NB4 (cell line): ENCODE results near the gene KIF1A.
"Not testable (repeated sequence)": the region's sequence is repeated elsewhere in the genome, so short reads cannot be mapped to it uniquely, and the experiment has no call there.

Source experiments
- DNase-seq: peaks from one replicate; pipeline ENCODE4 v3.0.0; 2010; ENCODE audit warnings: low read depth
- H3K4me3 ChIP-seq: one replicate; pipeline ENCODE4 v1.5.1; 2011; ENCODE audit warnings: mild to moderate bottlenecking, low read depth, low read length, moderate library complexity
- CTCF ChIP-seq: IDR thresholded peaks from one replicate; pipeline ENCODE4 v1.5.1; 2012; ENCODE audit warnings: low read depth, low read length
- MAX ChIP-seq: IDR thresholded peaks from 2 replicates; pipeline ENCODE4 v1.6.1; 2011; ENCODE audit warnings: low read depth, low read length
- MYC ChIP-seq: IDR thresholded peaks from 2 replicates; pipeline ENCODE4 v1.6.1; 2011; ENCODE audit warnings: low read depth, low read length
- POLR2A ChIP-seq: IDR thresholded peaks from 2 replicates; pipeline ENCODE4 v1.6.1; 2011; ENCODE audit warnings: mild to moderate bottlenecking; ENCODE audit not compliant: insufficient read length; ENCODE audit errors: extremely low read depth

The KIF1A gene

GRCh38 chr2:240703417-240704341 lies 116.3 kb downstream of the KIF1A start:
- no peak overlapping the region for H3K4me3 ChIP-seq
- no peak for TF ChIP-seq MAX
- TF ChIP-seq MYC = no peak
- TF ChIP-seq CTCF = no peak
- no peak for TF ChIP-seq POLR2A
- DNase-seq = no peak

- no peak overlapping the region for H3K4me3 ChIP-seq
- no peak for DNase-seq
- TF ChIP-seq POLR2A (no peak), MAX (no peak), CTCF (no peak), MYC (no peak)
Observed at GRCh38 chr2:240702640-240703011, 117.4 kb downstream of the KIF1A start.

- no peak overlapping the region for H3K4me3 ChIP-seq
- TF ChIP-seq POLR2A (no peak), MAX (no peak), CTCF (no peak), MYC (no peak)
- no peak for DNase-seq
Observed at GRCh38 chr2:240701736-240702639, 118.0 kb downstream of the KIF1A start.

- H3K4me3 ChIP-seq = no peak overlapping the region
- no peak for TF ChIP-seq POLR2A
- TF ChIP-seq MYC = no peak
- TF ChIP-seq CTCF = no peak
- no peak for TF ChIP-seq MAX
- no peak for DNase-seq
Observed at GRCh38 chr2:240701091-240701735, 118.8 kb downstream of the KIF1A start.

- not testable (repeated sequence) for DNase-seq
Observed at GRCh38 chr2:240700616-240701015, 119.4 kb downstream of the KIF1A start.

GRCh38 chr2:240699835-240700234 lies 120.2 kb downstream of the KIF1A start:
- not testable (repeated sequence) for DNase-seq, H3K4me3 ChIP-seq

More at GRCh38 chr2:240700616-240701015, 119.4 kb downstream of the KIF1A start:
- H3K4me3 ChIP-seq = not testable (repeated sequence)

GRCh38 chr2:240698852-240699561 lies 121.0 kb downstream of the KIF1A start:
- DNase-seq = not testable (repeated sequence)

GRCh38 chr2:240696469-240696868 lies 123.5 kb downstream of the KIF1A start:
- H3K4me3 ChIP-seq, DNase-seq: not testable (repeated sequence)

More at GRCh38 chr2:240698852-240699561, 121.0 kb downstream of the KIF1A start:
- H3K4me3 ChIP-seq = not testable (repeated sequence)

GRCh38 chr2:240695593-240695992 lies 124.4 kb downstream of the KIF1A start:
- not testable (repeated sequence) for H3K4me3 ChIP-seq, DNase-seq

GRCh38 chr2:240694304-240694703 lies 125.7 kb downstream of the KIF1A start:
- H3K4me3 ChIP-seq, DNase-seq: not testable (repeated sequence)
